HUES64 (cell line): Measurements from ENCODE around the gene RPL18.

Source experiments
- H3K27ac ChIP-seq: 2 replicates; pipeline ENCODE4 v1.7.0; 2013; ENCODE audit warnings: low read depth, low read length, inconsistent platforms
- H3K27me3 ChIP-seq: 2 replicates; pipeline ENCODE4 v1.6.1; 2013; ENCODE audit warnings: mild to moderate bottlenecking, low read length; ENCODE audit not compliant: insufficient read depth
- H3K36me3 ChIP-seq: 2 replicates; pipeline ENCODE4 v1.6.1; 2013; ENCODE audit warnings: mild to moderate bottlenecking, low read length; ENCODE audit not compliant: insufficient read depth
- H3K4me1 ChIP-seq: 2 replicates; pipeline ENCODE4 v1.6.1; 2013; ENCODE audit warnings: mild to moderate bottlenecking, low read length, moderate library complexity; ENCODE audit not compliant: insufficient read depth
- H3K4me3 ChIP-seq: 2 replicates; pipeline ENCODE4 v1.5.1; 2013; ENCODE audit warnings: mild to moderate bottlenecking, low read length, moderate library complexity
- H3K9ac ChIP-seq: 2 replicates; pipeline ENCODE4 v1.6.1; 2013; ENCODE audit warnings: mild to moderate bottlenecking, low read depth, low read length
- H3K9me3 ChIP-seq: 2 replicates; pipeline ENCODE4 v1.6.1; 2013; ENCODE audit warnings: low read depth, low read length; ENCODE audit not compliant: insufficient read depth
- WGBS: fragments of 150-250, 120-280 bp; methylation state at CpG from one replicate; pipeline ENCODE4 v1.1.7; 2013; ENCODE audit warnings: missing lambda C conversion rate; 5-methylcytosine and 5-hydroxymethylcytosine counted together

The RPL18 gene

DNA sequence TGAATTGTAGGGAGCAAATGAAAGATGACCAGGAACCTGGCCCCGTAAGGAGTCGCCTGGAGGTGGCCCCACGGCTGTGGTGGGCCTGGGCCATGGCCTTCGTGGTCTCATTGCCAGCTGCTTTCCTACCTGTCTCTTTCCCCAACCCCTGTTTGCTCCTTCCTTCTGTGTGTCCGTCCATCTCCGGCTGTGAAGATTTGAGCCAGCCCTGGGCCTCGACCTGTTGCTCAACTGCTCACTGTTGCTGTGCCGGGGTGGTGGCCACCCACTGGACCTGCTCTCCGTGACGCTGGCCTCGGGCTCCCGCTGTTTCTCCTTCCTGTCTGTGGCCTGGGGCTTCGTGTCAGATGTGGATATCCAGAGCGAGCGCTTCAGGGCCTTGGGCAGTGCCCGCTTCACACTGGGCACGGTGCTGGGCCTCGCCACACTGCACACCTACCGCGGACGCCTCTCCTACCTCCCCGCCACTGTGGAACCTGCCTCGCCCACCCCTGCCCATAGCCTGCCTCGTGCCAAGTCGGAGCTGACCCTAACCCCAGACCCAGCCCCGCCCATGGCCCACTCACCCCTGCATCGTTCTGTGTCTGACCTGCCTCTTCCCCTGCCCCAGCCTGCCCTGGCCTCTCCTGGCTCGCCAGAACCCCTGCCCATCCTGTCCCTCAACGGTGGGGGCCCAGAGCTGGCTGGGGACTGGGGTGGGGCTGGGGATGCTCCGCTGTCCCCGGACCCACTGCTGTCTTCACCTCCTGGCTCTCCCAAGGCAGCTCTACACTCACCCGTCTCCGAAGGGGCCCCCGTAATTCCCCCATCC lies 9.7 kb upstream of the RPL18 start:
- H3K9ac ChIP-seq: no peak overlapping the region
- no peak overlapping the region for H3K27ac ChIP-seq
- H3K4me3 ChIP-seq: no peak overlapping the region
- H3K4me1 ChIP-seq: peaks cover 8% of the 10 kb centered on the region
- no peaks in the 10 kb centered on the region for H3K27me3 ChIP-seq
- WGBS: 91% methylated on average over 34 of the region's 34 CpGs
- no peaks in the 10 kb centered on the region for H3K9me3 ChIP-seq
- 0 out of 2 replicates have a peak, but pooled peaks cover 5% of the 10 kb centered on the region for H3K36me3 ChIP-seq

DNA sequence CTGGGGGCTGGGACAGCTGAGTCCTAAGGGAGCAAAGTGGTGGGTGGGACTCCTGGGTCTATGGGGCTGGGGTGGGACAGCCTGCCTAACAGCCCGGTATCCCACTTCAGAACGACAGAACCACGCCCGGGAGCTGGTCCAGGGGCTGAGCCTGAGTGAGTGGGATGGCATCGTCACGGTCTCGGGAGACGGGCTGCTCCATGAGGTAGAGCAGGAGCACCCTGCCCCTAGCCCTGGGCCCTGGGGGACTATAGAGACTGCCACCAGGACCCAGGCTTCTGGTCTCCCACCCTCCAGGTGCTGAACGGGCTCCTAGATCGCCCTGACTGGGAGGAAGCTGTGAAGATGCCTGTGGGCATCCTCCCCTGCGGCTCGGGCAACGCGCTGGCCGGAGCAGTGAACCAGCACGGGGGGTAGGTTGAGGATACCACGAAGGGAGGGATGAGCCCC lies 8.9 kb upstream of the RPL18 start:
- WGBS: 92% methylated on average over 17 of the region's 17 CpGs
- 0 out of 2 replicates have a peak, but pooled peaks cover 4% of the 10 kb centered on the region for H3K36me3 ChIP-seq
- no peaks in the 10 kb centered on the region for H3K9me3 ChIP-seq
- H3K9ac ChIP-seq: no peak overlapping the region
- no peak overlapping the region; the same call in 1 of the 2 replicates for H3K27ac ChIP-seq
- peaks cover 13% of the 10 kb centered on the region for H3K4me1 ChIP-seq
- H3K4me3 ChIP-seq: no peak overlapping the region
- H3K27me3 ChIP-seq: no peaks in the 10 kb centered on the region

DNA sequence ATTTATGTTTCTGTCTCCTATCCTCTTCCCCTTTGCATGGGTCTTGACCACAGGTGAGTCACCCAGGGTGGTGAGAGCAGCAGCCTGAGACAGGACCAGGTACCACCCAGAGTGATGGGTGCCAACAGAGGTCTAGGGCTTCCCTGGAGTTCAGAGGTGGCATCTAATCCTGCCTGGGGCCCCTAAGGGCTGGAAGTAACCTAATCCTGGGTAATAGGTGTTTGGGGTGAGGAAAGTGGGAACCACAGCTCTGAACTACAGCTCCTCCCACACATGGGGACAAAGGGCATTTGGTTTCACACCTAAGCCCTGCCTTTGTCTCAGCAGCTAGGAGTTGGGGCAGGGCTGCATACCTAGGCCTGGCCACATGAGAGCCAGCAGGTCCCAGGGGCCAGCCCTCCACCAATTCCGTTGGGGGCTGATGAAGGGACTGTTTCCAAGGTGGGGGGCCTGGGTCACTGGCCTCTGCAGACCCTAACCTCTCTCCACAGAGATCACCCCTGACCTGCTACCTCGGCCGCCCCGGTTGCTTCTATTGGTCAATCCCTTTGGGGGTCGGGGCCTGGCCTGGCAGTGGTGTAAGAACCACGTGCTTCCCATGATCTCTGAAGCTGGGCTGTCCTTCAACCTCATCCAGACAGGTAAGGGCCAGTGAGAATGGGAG lies 8.4 kb upstream of the RPL18 start:
- peaks cover 13% of the 10 kb centered on the region for H3K4me1 ChIP-seq
- H3K27ac ChIP-seq: peak overlapping the region; percentile 25; the same call in 1 of the 2 replicates
- H3K36me3 ChIP-seq: 0 out of 2 replicates have a peak, but pooled peaks cover 3% of the 10 kb centered on the region
- H3K4me3 ChIP-seq: no peak overlapping the region
- H3K9me3 ChIP-seq: no peaks in the 10 kb centered on the region
- H3K27me3 ChIP-seq: no peaks in the 10 kb centered on the region
- H3K9ac ChIP-seq: no peak overlapping the region
- WGBS: 85% methylated on average over 6 of the region's 6 CpGs

DNA sequence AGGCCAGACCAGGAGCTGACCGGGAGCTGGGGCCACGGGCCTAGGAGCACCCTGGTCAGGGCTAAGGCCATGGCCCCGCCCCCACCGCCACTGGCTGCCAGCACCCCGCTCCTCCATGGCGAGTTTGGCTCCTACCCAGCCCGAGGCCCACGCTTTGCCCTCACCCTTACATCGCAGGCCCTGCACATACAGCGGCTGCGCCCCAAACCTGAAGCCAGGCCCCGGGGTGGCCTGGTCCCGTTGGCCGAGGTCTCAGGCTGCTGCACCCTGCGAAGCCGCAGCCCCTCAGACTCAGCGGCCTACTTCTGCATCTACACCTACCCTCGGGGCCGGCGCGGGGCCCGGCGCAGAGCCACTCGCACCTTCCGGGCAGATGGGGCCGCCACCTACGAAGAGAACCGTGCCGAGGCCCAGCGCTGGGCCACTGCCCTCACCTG lies 6.9 kb upstream of the RPL18 start:
- Histone ChIP-seq H3K27ac (no peak overlapping the region), H3K4me3 (no peak overlapping the region), H3K36me3 (0 out of 2 replicates have a peak, but pooled peaks cover 3% of the 10 kb centered on the region), H3K9me3 (no peaks in the 10 kb centered on the region), H3K9ac (no peak overlapping the region), H3K27me3 (no peaks in the 10 kb centered on the region), H3K4me1 (peaks cover 13% of the 10 kb centered on the region)
- WGBS: 95% methylated on average over 30 of the region's 30 CpGs

DNA sequence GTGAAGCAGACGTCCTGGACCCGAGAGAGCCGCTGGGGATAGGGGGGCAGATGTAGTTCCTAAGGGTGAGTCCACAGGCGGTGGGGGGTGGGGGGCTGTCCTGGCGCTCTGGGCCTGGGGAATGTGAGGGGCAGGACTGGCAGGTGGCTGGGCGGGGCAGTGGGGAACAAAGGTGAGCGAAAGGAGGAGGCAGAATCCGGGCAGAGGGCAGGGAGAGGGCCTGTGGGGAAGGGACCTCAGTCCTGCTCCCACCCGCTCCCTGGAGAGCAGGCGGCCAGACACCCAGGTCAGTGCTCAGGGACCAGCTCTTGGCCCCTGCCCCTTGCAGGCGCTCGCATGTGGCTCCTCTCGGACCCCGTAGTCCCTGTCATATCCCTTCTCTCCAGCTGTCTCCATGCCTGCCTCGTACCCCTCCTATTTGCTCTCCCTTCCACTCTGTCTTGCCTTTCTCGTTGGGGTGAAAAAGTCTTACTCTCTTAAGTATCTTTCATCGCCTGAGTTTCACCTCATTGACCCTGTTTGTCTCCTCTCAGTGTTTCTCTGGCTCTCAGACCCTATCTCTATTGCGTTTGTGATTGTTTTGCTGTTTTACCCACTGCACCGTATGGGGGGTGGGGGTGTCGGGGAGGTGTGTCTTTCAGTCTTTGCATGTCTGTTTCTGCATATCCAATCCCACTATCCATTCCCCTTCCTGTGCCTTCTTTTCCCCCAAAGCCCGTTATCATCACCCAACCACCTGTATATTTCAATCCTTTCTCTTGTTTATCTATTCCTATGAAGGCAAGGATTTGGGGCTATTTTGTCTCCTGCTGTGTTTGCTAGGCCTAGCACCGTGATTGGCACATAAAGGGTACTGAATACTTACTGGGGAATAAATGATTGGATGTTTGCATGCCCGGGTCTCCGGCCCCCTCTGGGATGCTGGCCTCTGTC lies 6.1 kb upstream of the RPL18 start:
- no peaks in the 10 kb centered on the region for H3K27me3 ChIP-seq
- peak overlapping the region; percentile 82; the same call in 1 of the 2 replicates for H3K27ac ChIP-seq
- WGBS: 50% methylated on average over 21 of the region's 24 CpGs

DNA sequence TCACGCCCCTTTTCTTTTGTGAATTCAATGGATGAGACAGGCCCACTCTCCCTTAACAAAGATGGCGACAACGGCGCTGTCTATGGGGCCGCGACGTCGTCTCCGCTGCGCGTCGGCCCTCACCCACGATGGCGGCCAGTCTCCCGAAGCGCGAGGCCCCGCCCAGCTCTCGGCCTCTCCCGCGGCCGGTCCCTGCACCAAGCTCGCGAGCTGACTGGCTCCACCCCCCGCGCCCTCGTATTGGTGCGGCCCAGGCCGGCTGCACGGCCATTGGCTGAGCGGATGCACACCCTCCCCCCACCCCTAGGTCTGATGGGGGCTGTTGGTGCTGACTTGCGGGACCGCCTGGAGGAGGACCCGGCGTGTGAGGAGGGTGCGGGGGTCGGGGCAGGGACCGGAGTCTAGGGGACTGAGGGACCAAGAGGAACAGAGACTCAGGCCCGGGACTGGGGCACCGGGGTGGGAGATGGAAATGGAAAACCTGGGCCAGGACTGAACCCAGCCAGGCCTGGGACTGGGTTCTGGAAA lies 5.2 kb upstream of the RPL18 start:
- Histone ChIP-seq H3K4me1 (peaks cover 17% of the 10 kb centered on the region), H3K9ac (peak overlapping the region; percentile 80), H3K9me3 (no peaks in the 10 kb centered on the region), H3K27ac (peak overlapping the region; percentile 82), H3K36me3 (0 out of 2 replicates have a peak, but pooled peaks cover 3% of the 10 kb centered on the region), H3K27me3 (no peaks in the 10 kb centered on the region), H3K4me3 (peak overlapping the region; percentile 77)
- under 1% methylated on average over 39 of the region's 40 CpGs for WGBS

More for the DNA sequence above, 6.1 kb upstream of the RPL18 start:
- H3K4me3 ChIP-seq: peak overlapping the region; percentile 77
- peak overlapping the region; percentile 80 for H3K9ac ChIP-seq
- H3K4me1 ChIP-seq: peaks cover 15% of the 10 kb centered on the region
- no peaks in the 10 kb centered on the region for H3K9me3 ChIP-seq
- H3K36me3 ChIP-seq: 0 out of 2 replicates have a peak, but pooled peaks cover 3% of the 10 kb centered on the region

DNA sequence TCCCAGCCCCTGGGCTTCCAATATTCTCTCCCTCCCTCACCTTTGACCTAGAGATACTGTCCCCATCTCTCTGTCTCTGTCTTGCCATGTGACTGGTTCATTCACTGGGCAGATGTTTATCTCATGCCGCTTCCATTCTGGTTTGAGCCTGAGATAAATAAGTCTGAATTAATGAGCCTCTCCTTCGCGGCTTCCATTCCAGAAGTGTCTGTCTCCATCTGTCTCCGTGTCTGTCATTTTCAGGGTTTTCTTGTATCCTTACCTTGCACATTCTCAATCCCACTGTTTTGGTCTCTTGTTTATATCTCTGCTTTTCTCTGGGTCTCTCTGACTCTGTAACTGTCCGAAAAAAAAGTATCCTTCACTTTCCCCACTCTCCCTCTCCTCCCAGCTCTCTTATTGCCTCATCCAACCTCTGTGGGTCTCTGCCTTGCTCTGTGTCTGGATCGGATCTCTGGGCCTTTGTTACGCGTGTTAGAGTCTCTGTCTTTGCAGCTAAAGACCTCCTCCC lies 4.6 kb upstream of the RPL18 start:
- H3K27me3 ChIP-seq: no peaks in the 10 kb centered on the region
- H3K4me3 ChIP-seq: peak overlapping the region; percentile 51
- peak overlapping the region; percentile 75 for H3K27ac ChIP-seq
- H3K9me3 ChIP-seq: no peaks in the 10 kb centered on the region
- H3K4me1 ChIP-seq: peaks cover 17% of the 10 kb centered on the region
- H3K9ac ChIP-seq: peak overlapping the region; percentile 75
- H3K36me3 ChIP-seq: 0 out of 2 replicates have a peak, but pooled peaks cover 3% of the 10 kb centered on the region
- WGBS: 38% methylated on average over 8 of the region's 8 CpGs

DNA sequence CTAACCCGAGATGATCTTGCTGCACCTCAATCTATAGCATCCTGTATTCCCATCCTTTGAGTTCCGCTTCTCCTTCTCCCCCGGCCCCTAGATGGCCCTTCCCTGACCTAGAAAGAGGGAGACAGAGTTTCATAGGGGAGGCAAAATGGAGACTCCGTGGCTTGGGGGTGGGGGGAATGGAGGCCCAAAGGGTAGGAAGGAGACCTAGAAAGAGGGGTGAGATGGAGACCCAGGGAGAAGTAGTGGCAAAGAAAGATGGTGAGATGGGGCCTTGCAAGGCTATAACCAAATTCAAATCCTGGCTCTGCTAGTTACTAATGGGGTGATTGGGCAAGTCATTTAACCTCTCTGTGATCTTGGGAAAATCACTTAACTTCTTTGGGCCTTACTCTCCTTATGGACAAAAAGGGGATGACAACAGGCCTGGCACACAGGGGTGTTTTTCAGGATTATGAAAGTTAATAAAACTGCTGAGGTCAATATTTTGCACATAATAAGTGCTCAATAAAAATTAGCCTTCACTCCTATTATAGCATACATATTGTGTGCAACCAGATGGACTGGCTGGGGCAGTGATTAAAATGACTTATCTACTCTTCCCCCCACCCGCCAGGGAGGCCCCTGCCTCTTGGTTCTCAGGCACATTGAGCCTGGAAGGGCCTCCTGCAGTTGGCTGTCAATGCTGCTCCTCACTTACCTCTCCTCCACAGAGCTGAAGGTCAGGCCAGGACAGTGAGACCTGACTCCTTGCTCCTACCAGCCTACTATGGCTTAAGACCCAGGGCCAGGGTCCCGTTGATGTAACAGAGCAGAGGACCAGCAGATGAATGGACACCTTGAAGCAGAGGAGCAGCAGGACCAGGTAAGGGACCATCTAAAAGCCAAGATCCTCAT lies 961 bp upstream of the RPL18 start:
- Histone ChIP-seq H3K4me3 (peak overlapping the region; percentile 97), H3K36me3 (peaks cover 35% of the 10 kb centered on the region), H3K27ac (peak overlapping the region; percentile 99), H3K4me1 (peaks cover 41% of the 10 kb centered on the region), H3K9me3 (no peaks in the 10 kb centered on the region), H3K27me3 (no peaks in the 10 kb centered on the region), H3K9ac (peak overlapping the region; percentile 83)
- WGBS: 37% methylated on average over 5 of the region's 6 CpGs

DNA sequence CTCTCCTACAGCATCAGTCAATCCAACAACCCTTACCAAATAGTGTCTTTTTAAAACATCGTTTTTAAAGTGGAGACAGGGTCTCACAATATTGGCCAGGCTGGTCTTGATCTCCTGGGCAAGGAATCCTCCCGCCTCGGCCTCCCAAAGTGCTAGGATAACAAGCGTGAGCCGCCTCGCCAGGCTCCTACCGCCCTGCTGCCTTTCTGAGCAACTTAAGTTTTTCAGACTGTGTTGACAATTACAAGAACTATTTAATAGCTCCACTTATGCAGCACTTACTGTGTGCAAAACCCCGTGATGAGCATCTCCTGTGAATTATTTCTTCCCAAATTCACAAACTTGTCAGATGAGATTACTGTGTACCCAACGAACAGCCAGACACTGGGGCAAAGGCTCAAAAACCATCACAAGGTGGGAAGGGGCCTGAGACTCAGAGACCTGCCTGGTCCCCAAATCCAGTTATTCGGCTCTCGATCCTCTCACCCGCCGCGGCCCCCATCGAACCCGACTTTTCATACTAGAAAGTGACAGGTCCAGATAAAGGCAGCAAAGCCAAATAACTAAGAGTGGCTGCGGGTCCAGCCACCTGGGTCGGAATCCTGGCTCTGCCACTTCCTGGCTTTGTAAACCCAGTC lies 581 bp downstream of the RPL18 start:
- H3K4me3 ChIP-seq: peak overlapping the region; percentile 97
- 1% methylated on average over 18 of the region's 18 CpGs for WGBS
- no peaks in the 10 kb centered on the region for H3K27me3 ChIP-seq
- peak overlapping the region; percentile 99 for H3K27ac ChIP-seq
- peak overlapping the region; percentile 99 for H3K9ac ChIP-seq
- H3K4me1 ChIP-seq: peaks cover 39% of the 10 kb centered on the region
- no peaks in the 10 kb centered on the region for H3K9me3 ChIP-seq
- H3K36me3 ChIP-seq: peaks cover 35% of the 10 kb centered on the region
